ENCODE measurements around the gene JAK3.
A peak's percentile ranks its signal among the peaks of the same experiment; 100 is the strongest.
"Not testable (repeated sequence)": the region's sequence is repeated elsewhere in the genome, so short reads cannot be mapped to it uniquely, and the experiment has no call there.

JAK3 gene

DNA sequence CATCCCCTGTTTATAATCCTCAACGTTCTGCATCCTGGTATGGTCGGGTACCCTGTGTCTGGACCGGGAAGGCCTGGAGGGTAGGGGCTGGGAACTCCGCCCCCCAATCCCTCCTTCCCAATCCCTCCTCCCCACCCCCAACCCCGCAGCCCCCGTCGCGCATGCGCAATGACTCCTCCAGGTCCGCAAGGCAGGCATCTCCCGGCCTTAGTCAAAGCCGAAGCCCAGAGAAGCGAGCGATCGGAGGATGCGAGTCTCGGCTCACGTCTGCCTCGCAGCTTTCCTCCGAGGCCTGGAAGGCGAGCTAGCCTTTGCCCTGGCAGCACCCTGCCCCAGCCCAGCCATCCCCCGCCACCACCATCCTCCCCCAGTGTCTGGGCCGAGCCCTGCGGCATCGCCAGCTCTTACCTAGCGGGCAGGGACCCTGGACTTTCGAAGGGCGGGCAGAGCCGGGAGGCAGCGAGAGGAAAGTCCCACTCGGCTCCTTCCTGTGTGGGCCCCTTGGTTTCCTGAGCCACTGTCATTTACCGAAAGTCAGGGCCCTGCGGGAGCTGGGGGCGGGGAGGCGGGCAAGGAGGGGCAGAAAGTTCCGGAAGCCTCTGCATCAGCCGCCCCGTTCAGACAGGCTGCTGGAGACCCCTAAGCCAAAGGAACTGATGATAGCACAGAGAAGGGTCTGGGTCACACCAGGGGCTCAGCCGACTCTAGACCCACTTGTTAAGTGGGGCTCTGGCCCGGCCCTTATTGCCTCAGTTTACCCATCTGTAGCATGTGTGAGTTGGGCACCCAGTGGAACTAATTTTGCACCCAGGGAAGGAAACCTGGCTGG, at the start of gene JAK3:
Gene JAK3, minus strand, starts transcription at position 445 of the 829 bp plus-strand sequence. CDS start 3,565 bp downstream, outside the sequence.
- DNase-seq: peak; percentile 96

DNA sequence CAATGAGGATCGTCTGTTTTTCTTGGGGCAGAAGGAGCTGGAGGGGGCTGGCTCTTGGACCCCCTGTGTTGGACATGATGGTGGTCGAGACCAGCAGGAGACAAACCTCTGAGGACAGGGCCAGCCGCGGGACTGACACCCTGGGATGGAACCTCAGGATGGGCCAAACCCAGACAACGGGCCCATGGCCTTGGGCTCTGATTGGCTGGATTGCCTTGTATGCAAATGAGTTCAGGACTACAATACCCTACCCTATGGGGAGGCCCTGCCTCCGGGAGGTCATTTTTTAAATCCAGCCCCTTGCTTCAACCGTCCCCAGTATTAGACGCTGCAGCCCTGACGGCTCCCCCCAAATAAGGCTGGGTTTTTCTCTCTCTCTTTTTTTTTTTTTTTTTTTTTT, 46.0 kb upstream of the JAK3 start:
- no peak for DNase-seq

DNA sequence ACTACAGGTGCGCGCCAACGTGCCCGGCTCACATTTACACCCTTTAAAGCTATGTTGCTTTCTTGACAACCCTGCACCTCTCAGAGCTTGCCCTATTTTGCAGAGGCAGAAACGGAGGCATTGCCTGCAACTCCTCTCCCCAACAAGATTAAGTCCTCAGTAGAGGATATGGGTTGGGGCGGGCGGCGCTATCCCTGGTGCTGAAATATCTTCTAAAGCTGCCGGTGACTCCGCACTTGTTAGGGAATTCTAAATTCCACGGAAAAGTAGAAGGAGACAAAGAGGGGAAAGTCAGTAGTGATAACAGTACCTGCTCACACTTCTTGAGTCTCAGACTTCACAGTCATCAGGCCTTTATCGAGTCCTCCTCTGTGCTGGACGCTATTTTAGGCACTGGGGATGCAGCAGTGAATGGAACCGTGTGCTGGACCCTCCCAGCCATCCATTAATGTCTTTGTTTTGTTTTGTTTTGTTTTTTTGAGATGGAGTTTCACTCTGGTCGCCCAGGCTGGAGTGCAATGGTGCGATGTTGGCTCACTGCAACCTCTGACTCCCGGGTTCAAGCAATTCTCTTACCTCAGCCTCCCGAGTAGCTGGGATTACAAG, 41.9 kb upstream of the JAK3 start:
- no peak for DNase-seq

DNA sequence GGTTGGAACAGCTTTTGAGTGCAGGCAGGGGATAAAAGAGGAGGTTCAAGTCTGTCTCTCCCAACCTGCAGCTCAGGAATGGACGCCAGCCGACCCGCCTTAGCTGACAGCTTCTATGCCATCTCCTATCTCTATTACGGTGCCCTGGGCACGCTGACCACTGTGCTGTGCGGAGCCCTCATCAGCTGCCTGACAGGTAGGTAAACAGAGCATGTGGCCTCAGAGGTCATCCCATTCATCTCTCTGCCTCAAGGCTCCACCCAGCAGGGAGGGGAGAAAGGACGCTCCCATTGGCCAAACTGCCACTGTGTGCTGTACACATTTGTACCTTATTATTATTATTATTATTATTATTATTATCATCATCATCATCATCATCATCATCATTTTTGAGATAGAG, 40.5 kb upstream of the JAK3 start:
- DNase-seq: no peak

DNA sequence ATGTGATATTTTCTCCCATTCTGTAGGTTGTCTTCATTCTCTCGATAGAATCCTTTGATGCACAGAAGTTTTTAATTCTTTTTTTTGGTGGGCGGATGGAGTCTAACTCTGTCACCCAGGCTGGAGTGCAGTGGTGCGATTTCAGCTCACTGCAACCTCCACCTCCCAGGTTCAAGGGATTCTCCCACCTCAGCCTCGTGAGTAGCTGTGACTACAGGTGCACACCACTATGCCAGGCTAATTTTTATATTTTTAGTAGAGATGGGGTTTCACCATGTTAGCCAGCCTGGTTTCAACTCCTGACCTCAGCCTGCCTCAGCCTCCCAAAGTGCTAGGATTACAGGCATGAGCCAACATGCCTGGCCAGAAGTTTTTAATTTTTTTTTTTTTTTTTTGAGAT, 39.4 kb upstream of the JAK3 start:
- DNase-seq: not testable (repeated sequence)

DNA sequence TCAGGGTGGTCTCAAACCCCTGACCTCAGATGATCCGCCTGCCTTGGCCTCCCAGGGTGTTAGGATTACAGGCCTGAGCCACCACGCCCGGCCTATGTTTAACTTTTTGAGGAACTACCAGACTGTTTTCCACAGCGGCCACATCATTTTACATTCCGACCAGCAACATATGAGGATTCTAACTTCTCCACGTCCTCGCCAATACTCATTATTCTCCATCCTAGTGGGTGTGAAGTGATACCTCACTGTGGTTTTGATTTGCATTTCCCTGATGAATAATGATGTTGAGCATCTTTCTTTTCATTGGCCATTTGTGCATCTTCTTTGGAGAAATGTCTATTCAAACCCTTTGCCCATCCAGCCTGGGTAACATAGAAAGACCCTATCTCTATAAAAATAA, 38.7 kb upstream of the JAK3 start:
- no peak for DNase-seq

DNA sequence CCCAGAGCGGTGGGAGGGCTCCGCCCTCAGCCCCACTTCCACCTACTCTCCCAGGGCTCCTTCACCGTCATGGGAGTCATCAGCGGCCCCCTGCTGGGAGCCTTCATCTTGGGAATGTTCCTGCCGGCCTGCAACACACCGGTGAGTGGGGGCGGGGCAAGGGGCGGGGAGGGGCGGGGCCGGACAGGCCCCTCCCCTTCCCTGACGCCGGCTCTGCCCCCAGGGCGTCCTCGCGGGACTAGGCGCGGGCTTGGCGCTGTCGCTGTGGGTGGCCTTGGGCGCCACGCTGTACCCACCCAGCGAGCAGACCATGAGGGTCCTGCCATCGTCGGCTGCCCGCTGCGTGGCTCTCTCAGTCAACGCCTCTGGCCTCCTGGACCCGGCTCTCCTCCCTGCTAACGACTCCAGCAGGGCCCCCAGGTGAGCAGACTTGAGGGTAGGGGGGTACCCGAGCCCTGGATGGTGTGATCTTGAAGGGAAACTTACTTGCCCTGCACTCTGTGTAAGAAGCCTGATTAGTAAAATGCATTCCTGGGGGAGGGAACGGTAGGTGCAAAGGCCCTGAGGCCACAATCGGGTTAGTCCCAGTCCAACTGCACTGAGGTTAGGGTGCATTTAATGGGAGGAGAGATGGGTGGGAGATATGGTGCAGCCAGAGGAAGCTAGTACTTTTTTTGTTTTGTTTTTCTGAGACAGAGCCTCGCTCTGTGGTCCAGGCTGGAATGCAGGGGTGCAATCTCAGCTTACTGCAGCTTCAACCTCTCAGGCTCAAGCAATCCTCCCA, 36.0 kb upstream of the JAK3 start:
- no peak for DNase-seq

DNA sequence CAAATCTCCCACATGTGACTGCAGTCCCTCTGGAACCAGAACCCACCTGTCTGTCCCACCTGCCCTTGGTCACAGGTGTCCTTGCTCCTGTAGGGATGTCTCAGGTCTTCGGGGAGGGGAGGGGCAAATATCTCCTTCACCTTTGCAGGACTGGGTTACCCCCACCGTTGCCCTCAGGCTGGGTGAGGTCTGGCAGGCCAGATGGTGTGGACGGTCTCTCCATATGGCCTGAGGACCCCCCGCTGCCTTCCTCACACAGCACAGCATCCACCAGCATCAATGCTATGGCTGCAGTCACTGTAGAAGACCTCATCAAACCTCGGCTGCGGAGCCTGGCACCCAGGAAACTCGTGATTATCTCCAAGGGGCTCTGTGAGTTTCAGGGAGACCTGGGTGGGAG, 33.9 kb upstream of the JAK3 start:
- no peak for DNase-seq

DNA sequence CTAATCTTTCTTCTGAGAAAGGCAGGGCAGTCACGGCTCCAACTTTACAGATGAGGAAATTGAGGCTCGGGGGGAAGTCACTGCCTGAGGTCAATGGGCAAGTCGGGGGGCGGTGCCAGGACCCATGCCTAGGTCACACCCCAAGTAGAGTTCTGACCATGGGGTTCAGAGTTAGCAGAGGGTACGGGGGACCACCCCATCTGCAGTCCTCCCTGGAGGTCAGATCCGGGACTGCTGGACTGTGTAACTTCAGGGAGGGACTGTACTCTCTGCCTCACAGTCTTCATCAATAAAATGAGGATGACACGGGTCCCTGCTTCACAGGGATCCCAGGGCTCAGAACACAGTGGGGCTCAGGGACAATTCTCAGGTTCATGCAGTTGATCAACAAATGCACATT, 31.7 kb upstream of the JAK3 start:
- no peak for DNase-seq

DNA sequence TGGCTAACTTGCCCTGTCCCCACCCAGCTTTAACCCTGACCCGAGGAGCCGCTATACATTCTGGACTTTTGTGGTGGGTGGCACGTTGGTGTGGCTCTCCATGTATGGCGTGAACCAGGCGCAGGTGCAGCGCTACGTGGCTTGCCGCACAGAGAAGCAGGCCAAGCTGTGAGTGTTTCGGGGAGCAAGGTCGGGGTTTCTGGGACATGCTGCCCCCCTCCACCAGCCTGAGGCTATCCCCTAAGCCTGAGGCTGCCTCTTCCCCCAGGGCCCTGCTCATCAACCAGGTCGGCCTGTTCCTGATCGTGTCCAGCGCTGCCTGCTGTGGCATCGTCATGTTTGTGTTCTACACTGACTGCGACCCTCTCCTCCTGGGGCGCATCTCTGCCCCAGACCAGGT, 29.9 kb upstream of the JAK3 start:
- no peak for DNase-seq

DNA sequence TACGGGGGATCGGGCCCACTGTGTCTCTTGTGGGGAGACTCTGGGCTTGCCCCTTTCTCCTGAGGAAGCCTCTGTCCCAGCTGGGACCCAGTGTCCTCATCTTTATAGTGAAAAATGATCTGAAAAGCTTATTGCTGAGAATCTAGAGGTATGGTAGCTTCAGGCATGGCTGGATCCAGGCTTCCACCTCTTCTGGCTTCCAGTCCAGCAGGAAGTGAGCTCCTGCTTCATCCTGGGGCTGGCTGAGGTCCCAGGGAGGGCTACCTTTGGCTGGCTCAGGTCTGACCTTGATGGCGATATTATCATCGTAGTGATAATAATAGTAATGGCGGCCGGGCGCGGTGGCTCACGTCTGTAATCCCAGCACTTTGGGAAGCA, 27.0 kb upstream of the JAK3 start:
- no peak for DNase-seq

DNA sequence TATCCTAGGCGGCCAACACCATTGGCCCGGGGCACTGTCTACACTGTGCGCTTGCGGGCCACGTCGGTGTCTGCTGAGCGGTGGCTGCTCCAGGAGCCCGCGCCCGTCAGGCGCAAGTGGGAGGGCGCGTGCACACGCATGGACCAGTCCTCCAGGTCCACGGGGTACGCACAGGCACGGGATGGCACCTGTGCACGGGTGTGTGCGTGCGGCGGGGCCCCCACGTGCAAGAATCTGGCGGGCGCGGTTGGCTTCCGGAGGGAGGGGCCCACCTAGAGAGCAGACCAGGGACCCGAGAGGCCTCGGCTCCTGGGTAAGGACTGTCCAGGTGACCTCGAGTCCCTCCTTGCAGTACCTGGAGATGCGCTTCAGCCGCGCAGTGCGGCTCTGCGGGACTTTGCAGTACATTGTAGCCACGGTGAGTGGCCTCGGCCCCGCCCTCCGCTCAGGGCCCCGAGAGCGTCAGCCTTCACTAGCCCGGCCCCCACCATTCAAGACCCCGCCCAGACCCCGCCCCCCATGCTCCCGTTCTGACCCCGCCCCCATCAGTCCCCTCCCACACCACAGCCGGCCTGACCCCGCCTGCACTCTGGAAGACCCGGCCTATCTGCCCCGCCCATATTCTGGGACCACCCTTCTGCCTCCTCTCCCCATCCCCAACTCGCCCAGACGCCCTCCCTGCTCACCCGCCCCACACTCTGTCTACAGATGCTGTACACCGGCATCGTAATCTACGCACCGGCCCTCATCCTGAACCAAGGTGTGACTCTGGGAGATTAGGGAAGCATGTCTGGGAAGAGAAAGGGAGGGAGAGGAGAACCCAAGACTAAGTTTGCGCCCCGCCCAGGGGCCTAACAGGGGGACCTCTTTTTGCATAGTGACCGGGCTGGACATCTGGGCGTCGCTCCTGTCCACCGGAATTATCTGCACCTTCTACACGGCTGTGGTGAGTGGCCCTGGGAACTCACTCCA, 26.3 kb upstream of the JAK3 start:
- peak; percentile 70 for DNase-seq

DNA sequence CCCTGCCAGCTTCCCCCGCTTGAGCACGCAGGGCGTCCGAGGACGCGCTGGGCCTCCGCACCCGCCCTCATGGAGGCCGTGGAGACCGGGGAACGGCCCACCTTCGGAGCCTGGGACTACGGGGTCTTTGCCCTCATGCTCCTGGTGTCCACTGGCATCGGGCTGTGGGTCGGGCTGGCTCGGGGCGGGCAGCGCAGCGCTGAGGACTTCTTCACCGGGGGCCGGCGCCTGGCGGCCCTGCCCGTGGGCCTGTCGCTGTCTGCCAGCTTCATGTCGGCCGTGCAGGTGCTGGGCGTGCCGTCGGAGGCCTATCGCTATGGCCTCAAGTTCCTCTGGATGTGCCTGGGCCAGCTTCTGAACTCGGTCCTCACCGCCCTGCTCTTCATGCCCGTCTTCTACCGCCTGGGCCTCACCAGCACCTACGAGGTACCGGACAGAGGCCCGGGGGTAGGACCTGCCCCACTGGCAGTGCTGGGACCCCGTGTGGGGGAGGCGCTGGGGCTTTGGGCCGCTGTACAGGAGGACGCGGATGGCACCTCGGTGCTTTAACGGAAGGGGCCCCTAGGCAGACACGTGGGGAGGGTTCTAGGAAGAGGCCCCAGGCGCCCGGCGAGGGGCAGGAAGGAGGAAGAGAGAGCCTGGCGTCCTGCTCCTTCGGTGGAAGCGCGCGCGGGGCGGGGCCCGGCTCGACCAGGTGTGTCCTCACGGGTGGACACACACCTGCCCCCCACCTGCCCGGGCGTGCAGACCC, 24.6 kb upstream of the JAK3 start:
- DNase-seq: peak; percentile 40

DNA sequence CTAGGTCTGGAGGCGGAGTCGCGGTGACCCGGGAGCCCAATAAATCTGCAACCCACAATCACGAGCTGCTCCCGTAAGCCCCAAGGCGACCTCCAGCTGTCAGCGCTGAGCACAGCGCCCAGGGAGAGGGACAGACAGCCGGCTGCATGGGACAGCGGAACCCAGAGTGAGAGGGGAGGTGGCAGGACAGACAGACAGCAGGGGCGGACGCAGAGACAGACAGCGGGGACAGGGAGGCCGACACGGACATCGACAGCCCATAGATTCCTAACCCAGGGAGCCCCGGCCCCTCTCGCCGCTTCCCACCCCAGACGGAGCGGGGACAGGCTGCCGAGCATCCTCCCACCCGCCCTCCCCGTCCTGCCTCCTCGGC, 24.1 kb upstream of the JAK3 start, which contains the start of gene SLC5A5:
Gene SLC5A5, plus strand, starts transcription at position 68 of the 373 bp plus-strand sequence. CDS start 375 bp downstream, outside the sequence.
- no peak for DNase-seq

DNA sequence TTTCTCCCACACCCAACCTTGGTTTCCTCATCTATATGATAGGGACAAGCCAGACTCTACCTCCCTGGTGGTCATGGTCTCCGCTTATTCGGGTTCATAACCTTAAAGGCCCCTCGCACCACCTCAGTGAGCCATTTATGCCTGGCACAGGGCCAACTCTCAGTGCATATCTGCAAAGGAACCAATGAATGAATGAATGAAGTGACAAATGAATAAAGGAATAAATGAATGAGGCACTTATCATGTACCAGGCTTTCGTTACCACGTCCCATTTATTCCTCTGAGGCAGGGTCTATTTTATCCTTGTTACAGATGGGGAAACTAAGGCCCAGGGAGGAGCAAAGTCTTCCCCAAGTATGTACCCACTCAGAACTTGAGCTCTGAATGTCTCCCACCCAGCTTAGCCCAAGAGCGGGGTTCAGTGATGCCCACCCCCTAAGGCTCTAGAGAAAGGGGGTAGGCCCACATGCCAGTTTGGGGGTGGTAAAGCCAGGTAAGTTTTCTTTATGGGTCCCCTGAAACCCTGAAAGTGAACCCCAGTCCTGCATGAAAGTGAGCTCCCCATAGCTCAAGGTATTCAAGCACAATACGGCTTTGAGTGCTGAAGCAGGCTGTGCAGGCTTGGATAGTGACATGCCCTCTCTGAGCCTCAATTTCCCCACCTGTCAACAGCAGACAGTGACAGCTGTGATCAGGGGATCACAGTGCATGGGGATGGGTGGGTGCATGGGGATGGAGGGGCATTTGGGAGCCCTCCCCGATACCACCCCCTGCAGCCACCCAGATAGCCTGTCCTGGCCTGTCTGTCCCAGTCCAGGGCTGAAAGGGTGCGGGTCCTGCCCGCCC, 23.5 kb upstream of the JAK3 start:
- DNase-seq: no peak

DNA sequence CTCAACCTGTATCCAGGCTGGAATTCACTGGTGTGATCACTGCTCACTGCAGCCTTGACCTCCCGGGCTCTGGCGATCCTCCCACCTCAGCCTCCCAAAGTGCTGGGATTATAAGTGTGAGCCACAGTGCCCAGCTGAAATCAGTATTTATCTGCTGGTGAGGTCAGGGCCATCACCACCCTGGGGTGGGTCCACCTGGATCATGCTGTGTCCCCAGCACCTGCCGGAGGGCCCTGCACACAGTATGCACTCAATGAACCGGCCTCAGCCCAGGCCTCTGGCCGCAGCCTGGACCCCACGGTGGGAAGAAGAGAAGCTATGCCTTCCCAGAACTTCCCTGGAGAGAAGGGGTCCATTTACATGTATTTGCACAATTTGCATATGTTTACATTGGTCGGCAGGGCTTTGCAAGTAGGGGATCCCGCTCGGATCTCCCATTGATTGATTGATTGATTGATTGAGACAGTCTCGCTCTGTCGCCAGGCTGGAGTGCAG, 21.4 kb upstream of the JAK3 start:
- no peak for DNase-seq

DNA sequence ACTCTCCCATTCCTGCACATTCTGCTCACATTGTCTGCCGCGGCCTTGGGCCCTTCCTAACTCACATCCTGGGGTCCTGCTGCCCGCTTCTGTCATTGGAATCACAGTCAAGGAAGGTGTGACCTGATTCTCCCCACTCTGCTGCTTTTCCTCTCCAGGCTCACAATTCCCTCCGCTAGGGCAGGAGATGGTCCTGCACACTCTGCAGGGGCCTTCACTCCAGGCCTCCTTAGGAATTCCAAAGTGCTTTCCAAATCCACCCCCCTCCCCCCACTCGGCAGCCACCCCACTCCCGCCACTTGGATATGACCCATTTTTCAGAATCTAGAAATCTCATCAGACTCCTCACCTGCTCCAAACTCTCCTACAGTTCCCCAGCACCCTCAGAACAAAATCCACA, 20.9 kb upstream of the JAK3 start:
- no peak for DNase-seq

DNA sequence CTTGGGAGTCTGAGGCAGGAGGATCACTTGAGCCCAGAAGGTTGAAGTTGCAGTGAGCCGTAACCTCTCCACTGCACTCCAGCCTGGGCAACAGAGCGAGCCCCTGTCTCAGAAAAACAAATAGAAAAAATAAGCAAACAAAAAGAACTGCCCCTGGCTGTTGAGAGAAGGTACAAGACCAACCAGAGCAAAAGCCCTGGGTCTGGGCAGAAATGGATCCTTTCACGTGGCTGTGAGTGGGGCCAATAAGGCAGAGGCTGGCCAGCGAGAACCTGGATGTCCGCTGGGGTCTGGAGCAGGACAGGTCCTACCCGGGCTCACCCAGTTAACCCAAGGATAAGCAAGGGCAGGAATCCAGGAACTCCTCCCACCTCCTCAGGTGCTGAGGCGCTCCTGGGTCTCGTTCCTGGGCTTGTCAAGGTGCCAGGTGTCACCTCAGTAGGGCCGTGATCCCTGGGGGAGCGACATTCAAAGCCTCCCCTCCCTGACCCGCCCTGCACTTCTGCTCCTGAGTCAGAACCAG, 19.2 kb upstream of the JAK3 start:
- no peak for DNase-seq

DNA sequence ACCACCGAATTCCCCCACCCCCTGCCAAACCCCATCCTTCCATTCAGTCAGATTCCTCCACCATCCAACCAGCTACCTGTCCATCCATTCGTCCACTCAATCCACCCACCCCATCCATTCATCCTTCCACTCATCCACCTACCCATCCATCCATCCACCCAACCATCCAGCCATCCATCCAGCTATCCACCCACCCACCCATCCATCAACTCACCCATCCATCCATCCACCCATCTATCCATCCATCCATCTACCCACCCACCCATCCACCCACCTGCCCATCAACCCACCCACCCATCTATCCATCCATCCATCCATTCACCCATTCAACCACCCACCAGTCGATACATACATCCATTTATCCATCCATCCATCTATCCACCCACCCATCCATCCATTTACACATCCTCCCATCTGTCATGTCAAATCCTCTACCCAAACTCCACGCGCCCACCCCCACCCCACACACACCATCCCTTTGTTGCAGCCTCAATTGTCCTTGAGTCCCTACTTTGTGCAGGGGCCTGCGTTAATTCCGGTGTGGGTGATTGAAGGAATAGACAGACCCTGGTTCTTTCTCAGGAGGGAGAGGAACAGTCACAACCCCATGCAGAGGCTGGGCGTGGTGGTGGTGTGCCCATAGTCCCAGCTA, 18.7 kb upstream of the JAK3 start:
- DNase-seq: no peak
